ENCODE data around the gene NFE2L1. TPM values are rescaled to one million over a fixed set of nuclear protein-coding genes. Genes with fewer than 3 reads are reported as not detected.

The NFE2L1 gene
- total and polyA plus RNA-seq, 8 donors: 92.1 to 173 (median 115) TPM

GRCh38 chr17:48025904-48026501, 22.2 kb upstream of the NFE2L1 start:
- intact Hi-C loops (cut with DNase I): loop anchor here (5.0 to 10.0 kb wide), 4 partner anchors 49 to 109 kb away; no protein-coding TSS in a partner anchor
- peak overlapping the region; percentile 29 to 41 for H3K4me3 ChIP-seq
- peaks cover 0 to 28% of the 10 kb centered on the region in 2 donors for H3K27me3 ChIP-seq
- DNase-seq: no peak
- peaks cover 14 to 55% of the 10 kb centered on the region in 2 donors for H3K4me1 ChIP-seq
- no peaks in the 10 kb centered on the region for H3K36me3 ChIP-seq
- H3K27ac ChIP-seq: peak overlapping the region; percentile 57 to 71
- no peak for TF ChIP-seq CTCF (IDR thresholded peaks at IDR 0.05)
- no peaks in the 10 kb centered on the region for H3K9me3 ChIP-seq
- ATAC-seq: no peak

- DNase-seq (peak; percentile 76 to 91 (median 90)), ATAC-seq (peak; percentile 51)
- no peaks in the 10 kb centered on the region for H3K9me3 ChIP-seq
- H3K27ac ChIP-seq: peak overlapping the region in 1 of 2 donors; percentile 42
- H3K36me3 ChIP-seq: no peaks in the 10 kb centered on the region
- no peak overlapping the region for H3K4me3 ChIP-seq
- H3K27me3 ChIP-seq: peaks cover 0 to 24% of the 10 kb centered on the region in 2 donors
- H3K4me1 ChIP-seq: peaks cover 14 to 48% of the 10 kb centered on the region in 2 donors
- intact Hi-C loops (cut with DNase I): loop anchor here (5.0 to 10.0 kb wide), 4 partner anchors 48 to 108 kb away; no protein-coding TSS in a partner anchor
- TF ChIP-seq CTCF (IDR thresholded peaks at IDR 0.05): peak; percentile 76 to 79
Observed at GRCh38 chr17:48026502-48027321, 21.4 kb upstream of the NFE2L1 start.

- TF ChIP-seq CTCF (IDR thresholded peaks at IDR 0.05): no peak
- intact Hi-C loops (cut with DNase I): loop anchor here (5.0 to 10.0 kb wide), 4 partner anchors 47 to 107 kb away; no protein-coding TSS in a partner anchor
- Histone ChIP-seq H3K27ac (no peak overlapping the region), H3K9me3 (no peaks in the 10 kb centered on the region), H3K36me3 (no peaks in the 10 kb centered on the region), H3K4me3 (no peak overlapping the region), H3K27me3 (peaks cover 0 to 23% of the 10 kb centered on the region in 2 donors), H3K4me1 (peaks cover 14 to 41% of the 10 kb centered on the region in 2 donors)
- DNase-seq: no peak
- no peak for ATAC-seq
Observed at GRCh38 chr17:48027322-48027981, 20.7 kb upstream of the NFE2L1 start.

- TF ChIP-seq CTCF (IDR thresholded peaks at IDR 0.05): no peak
- H3K27ac ChIP-seq: no peak overlapping the region
- ATAC-seq (no peak), DNase-seq (no peak)
- no peaks in the 10 kb centered on the region for H3K9me3 ChIP-seq
- H3K4me3 ChIP-seq: no peak overlapping the region
- H3K36me3 ChIP-seq: no peaks in the 10 kb centered on the region
- H3K27me3 ChIP-seq: peaks cover 0 to 10% of the 10 kb centered on the region in 2 donors
- intact Hi-C loops (cut with DNase I): loop anchor here (5.0 to 10.0 kb wide), 4 partner anchors 46 to 106 kb away; no protein-coding TSS in a partner anchor
- H3K4me1 ChIP-seq: peaks cover 14 to 28% of the 10 kb centered on the region in 2 donors
Observed at GRCh38 chr17:48028736-48029135, 19.4 kb upstream of the NFE2L1 start.

Measured in left lung (tissue), 10 donors.